Heart right ventricle (tissue), 16 donors: ENCODE measurements around the gene TDRD7. TPM values are rescaled to one million over a fixed set of nuclear protein-coding genes. Genes with fewer than 3 reads are reported as not detected.

Experiments
- ATAC-seq, 8 donors: fragments of 200-7000 bp; cut with Tn5 transposase; one replicate each; pipeline ENCODE4 v1.9.1; 2020; ENCODE audit warnings: mild to moderate bottlenecking in 8 of 8, moderate library complexity in 8 of 8, moderate number of reproducible peaks in 1 of 8
- DNase-seq, 2 donors: peaks; one replicate each; pipeline ENCODE4 v3.0.0-alpha.2; 2020
- H3K27ac ChIP-seq, 10 donors: fragments of 200-600 bp; sonication (generic) in 2 of 10; one replicate each; pipeline versions ENCODE4 v1.5.0 to v1.8.0; 2020 to 2022; ENCODE audit warnings: mild to moderate bottlenecking in 3 of 10
- H3K27me3 ChIP-seq, 7 donors: fragments of 200-600 bp; one replicate each; pipeline ENCODE4 v1.8.0; 2021 to 2022; ENCODE audit warnings: mild to moderate bottlenecking in 2 of 7
- H3K36me3 ChIP-seq, 9 donors: fragments of 200-600 bp; sonication (generic) in 1 of 9; one replicate each; pipeline versions ENCODE4 v1.5.0 to v1.8.0; 2020 to 2022; ENCODE audit warnings: mild to moderate bottlenecking in 2 of 9
- H3K4me1 ChIP-seq, 9 donors: fragments of 200-600 bp; sonication (generic) in 1 of 9; one replicate each; pipeline versions ENCODE4 v1.5.0 to v1.8.0; 2020 to 2022; ENCODE audit warnings: mild to moderate bottlenecking in 4 of 9
- H3K4me3 ChIP-seq, 10 donors: fragments of 200-600 bp; sonication (generic) in 2 of 10; one replicate each; pipeline versions ENCODE4 v1.5.0 to v1.8.0; 2020 to 2022; ENCODE audit warnings: mild to moderate bottlenecking in 7 of 10, moderate library complexity in 2 of 10
- H3K9me3 ChIP-seq, 11 donors: fragments of 200-600 bp in 10 of 11; sonication (generic) in 2 of 11; one replicate each; pipeline versions ENCODE4 v1.5.0 to v1.8.0; 2013 to 2022; ENCODE audit warnings: mild to moderate bottlenecking in 2 of 11, control low read depth in 1 of 11, moderate library complexity in 1 of 11
- WGBS, 2 donors: extraction: QIAGEN DNeasy Blood & Tissue Kit; methylation state at CpG; one replicate each; pipeline ENCODE4 v1.1.7; 2013; ENCODE audit warnings: inconsistent platforms in 1 of 2; 5-methylcytosine and 5-hydroxymethylcytosine counted together
- intact Hi-C, 10 donors: fragments of 100-400 bp; cut with DNase I; formaldehyde crosslinking; loops; one replicate each; pipeline versions ENCODE4 v1.11.1 to v1.14.2; 2022
- polyA plus RNA-seq, 2 donors: library from polyadenylated mRNA; stranded (reverse); fragments of 200-250 nt; gene quantifications; one replicate each; pipeline ENCODE4 v1.2.3, GENCODE V29; 2013
- total RNA-seq, 10 donors: library from RNA; stranded (reverse); fragmentation: NEBNext Ultra II Directional in 3 of 10; extraction: Animal tissue kit (Norgen Biotek cat#: 25700) in 3 of 10; gene quantifications; one replicate each; pipeline versions ENCODE4 v1.2.1 to v1.2.4, GENCODE V29; 2021 to 2023
- TF ChIP-seq, protein P1 (sequence below), 9 donors: fragments of 200-600 bp; sonication (generic) in 2 of 9; IDR thresholded peaks; one replicate each; pipeline versions ENCODE4 v1.5.0 to v1.8.0; 2021 to 2022; ENCODE audit warnings: antibody characterized with exemption in 9 of 9, mild to moderate bottlenecking in 5 of 9, moderate library complexity in 1 of 9
- donor health status: Arrhythmogenic right ventricular cardiomyopathy.
- donor health status: ischemic (EF 13 %, LVEDD 7.1; RV severe dilation, severe dysfunction).
- donor health status: healthy with polysubstance abuse.
- donor health status: DM: no; HTN: yes; CAD: no.
- donor health status: DM: no; HTN: no; CAD: no.
- donor health status: ischemic (EF 25% LVEDD 6.9; RV normal size, moderate dysfunction).
- donor health status: ischemic (EF 25% LVEDD 5.7; RV mildly dilated, moderate dysfunction).
- donor health status: healthy.
- donor health status: DM: yes; HTN: yes; CAD: no.
- donor health status: Ischemic cardiomyopathy.
- donor health status: ischemic (EF 35%, LVEDD 5.7; RV mildly dilated, moderate dysfunction).
- donor health status: nonischemic (EF 11% LVEDD 7.7; RV severe dilation, severe dysfunction).
- donor health status: DM: yes; HTN: yes; CAD: no.
- donor health status: PGD.
- donor health status: ischemic (EF 29% LVEDD 5.4; RV normal size, mild dysfunction).
- donor health status: nonischemic (EF 23%, LVEDD 6.1; RV moderate dilation, normal function).

Gene TDRD7
- total and polyA plus RNA-seq, 12 donors, result 4.0 to 12.8 (median 8.0) TPM

DNA sequence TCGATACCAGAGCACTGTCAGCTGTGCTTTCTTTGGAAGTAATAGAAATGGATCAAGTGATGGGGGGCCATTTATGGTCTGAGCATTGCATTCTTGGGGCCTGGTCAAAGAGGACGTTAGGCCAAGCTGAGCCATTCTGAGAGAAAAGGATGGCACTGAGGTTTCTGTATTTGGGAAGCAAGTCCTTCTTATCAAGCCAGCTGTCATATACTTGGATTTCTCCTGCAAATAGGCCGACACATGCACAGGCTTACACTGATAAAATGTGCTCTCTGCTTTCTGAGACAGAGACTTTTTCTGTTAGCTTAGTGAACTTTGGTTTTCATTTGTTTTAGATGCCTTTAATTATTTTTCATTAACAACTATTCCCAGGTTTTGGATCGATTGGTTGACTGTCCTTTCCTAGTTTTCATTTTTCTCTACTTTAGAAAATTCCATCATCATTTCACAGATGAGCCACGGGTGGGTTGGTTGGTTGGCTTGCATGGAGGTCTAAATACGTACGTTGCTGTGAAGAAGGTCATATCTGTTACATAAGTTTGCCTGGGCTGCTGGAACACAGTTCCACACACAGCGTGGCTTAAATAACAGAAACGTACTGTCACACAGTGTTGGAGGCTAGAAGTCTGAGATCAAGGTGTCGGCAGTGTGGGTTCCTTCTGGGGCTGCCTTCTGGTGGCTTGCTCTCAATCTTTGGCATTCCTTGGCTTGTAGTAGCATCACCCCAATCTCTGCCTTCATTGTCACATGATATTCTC is 109.9 kb downstream of the TDRD7 start:
- intact Hi-C loops, result no loop called here
- TF ChIP-seq, protein P1, sequence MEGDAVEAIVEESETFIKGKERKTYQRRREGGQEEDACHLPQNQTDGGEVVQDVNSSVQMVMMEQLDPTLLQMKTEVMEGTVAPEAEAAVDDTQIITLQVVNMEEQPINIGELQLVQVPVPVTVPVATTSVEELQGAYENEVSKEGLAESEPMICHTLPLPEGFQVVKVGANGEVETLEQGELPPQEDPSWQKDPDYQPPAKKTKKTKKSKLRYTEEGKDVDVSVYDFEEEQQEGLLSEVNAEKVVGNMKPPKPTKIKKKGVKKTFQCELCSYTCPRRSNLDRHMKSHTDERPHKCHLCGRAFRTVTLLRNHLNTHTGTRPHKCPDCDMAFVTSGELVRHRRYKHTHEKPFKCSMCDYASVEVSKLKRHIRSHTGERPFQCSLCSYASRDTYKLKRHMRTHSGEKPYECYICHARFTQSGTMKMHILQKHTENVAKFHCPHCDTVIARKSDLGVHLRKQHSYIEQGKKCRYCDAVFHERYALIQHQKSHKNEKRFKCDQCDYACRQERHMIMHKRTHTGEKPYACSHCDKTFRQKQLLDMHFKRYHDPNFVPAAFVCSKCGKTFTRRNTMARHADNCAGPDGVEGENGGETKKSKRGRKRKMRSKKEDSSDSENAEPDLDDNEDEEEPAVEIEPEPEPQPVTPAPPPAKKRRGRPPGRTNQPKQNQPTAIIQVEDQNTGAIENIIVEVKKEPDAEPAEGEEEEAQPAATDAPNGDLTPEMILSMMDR (IDR thresholded peaks at IDR 0.05), result no peak
- WGBS, 2 donors, result 46 to 56% methylated on average over 10 of the region's 10 CpGs
- ATAC-seq (peak in 5 of 8 donors; percentile 34 to 66 (median 45)), DNase-seq (no peak)
- Histone ChIP-seq H3K9me3 (no peaks in the 10 kb centered on the region), H3K36me3 (peaks cover 0 to 23% (median 0%) of the 10 kb centered on the region in 9 donors), H3K27me3 (no peaks in the 10 kb centered on the region), H3K4me1 (peaks cover 3 to 76% (median 53%) of the 10 kb centered on the region in 9 donors), H3K4me3 (no peak overlapping the region), H3K27ac (peak overlapping the region in 9 of 10 donors; percentile 13 to 61 (median 40))

DNA sequence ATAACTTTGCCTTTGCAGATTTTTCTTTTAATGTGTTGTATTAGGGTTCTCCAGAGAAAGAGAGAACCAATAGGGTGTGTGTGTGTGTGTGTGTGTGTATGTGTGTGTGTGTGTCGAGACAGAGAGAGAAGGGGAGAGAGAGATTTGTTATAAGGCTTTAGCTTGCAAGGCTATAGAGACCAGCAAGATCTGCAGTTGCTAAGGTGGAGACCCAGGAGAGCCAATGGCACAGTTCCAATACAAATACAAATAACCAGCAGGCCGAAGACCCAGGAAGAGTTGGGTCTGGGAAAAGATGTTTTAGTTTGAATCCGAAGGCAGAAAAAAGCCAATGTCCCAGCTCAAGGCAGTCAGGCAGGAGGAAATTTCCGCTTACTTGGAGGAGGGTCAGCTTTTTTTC is 112.5 kb downstream of the TDRD7 start:
- Histone ChIP-seq H3K4me3 (no peak overlapping the region), H3K9me3 (no peaks in the 10 kb centered on the region), H3K36me3 (peaks cover 0 to 33% (median 0%) of the 10 kb centered on the region in 9 donors), H3K27me3 (no peaks in the 10 kb centered on the region), H3K27ac (no peak overlapping the region), H3K4me1 (peaks cover 10 to 77% (median 54%) of the 10 kb centered on the region in 9 donors)
- intact Hi-C loops, result no loop called here
- 55 to 79% methylated on average over 4 of the region's 4 CpGs for WGBS, 2 donors
- DNase-seq, result no peak
- TF ChIP-seq, protein P1 (IDR thresholded peaks at IDR 0.05), result no peak
- no peak for ATAC-seq

DNA sequence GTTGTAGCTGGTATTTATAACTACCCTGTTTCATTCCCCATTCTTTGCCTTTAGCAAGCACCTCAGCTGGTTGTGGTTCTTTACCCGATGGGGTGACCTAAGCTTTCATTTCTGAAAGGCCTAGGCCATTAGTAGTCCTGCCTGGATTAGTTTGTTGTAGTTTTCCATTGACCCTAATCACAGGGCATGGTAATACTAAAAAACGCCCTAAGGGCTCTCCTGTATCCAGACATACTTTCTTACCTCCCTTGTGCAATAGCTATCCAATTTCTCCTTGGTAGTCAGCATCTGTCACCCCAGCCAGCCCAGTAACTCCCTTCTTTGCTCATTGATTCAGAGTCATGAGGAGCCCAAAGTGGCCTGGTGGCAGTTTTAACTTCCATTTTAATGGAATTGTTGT is 113.6 kb downstream of the TDRD7 start:
- Histone ChIP-seq H3K36me3 (peaks cover 0 to 33% (median 0%) of the 10 kb centered on the region in 9 donors), H3K27ac (peak overlapping the region in 2 of 10 donors; percentile 8 to 30), H3K9me3 (no peaks in the 10 kb centered on the region), H3K27me3 (no peaks in the 10 kb centered on the region), H3K4me3 (no peak overlapping the region), H3K4me1 (peaks cover 10 to 76% (median 44%) of the 10 kb centered on the region in 9 donors)
- 76 to 83% methylated on average over 2 of the region's 2 CpGs for WGBS, 2 donors
- TF ChIP-seq, protein P1 (IDR thresholded peaks at IDR 0.05), result no peak
- DNase-seq (no peak), ATAC-seq (no peak)
- intact Hi-C loops, result loop anchor here in 1 of 10 donors (1.0 kb wide), 1 partner anchor 22 kb away; no protein-coding TSS in a partner anchor

DNA sequence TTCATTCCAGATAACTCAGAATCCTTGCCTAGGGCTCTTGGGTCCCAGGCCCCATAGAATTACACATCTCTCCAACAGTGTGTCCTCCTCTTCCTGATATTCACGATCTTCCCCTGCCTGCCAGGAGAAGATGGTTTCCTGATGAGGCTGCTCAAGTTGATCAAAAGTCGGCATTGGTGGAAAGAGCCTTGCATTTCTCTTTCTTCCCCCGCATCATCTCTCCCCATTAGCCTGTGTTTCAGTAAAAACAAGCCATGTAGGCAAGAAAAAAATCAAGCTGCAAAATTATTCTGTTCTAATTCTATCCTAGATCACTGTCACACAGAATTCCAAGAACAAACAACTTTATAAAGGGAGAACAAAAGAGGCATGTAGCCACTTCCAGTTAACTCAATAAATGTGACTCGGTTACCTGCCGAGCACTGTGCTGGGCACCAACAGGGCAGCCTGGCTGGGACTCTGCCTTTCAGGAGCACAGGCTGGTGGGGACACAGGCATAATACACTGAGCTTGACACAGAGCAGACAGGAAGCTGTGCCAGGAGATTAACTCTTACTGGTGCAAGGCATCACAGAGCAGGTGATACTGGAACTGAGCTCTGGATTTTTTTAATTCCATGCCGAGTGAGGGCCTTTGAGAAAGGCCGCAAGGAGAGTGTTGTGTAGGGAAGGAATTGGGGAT is 115.1 kb downstream of the TDRD7 start:
- no peaks in the 10 kb centered on the region for H3K27me3 ChIP-seq
- H3K9me3 ChIP-seq, result no peaks in the 10 kb centered on the region
- H3K27ac ChIP-seq, result peak overlapping the region in 8 of 10 donors; percentile 17 to 85 (median 67)
- peaks cover 13 to 71% (median 36%) of the 10 kb centered on the region in 9 donors for H3K4me1 ChIP-seq
- ATAC-seq (peak in 1 of 8 donors; percentile 26), DNase-seq (no peak)
- intact Hi-C loops, result no loop called here
- WGBS, 2 donors, result 54 to 67% methylated on average over 7 of the region's 7 CpGs
- H3K36me3 ChIP-seq, result peaks cover 0 to 33% (median 0%) of the 10 kb centered on the region in 9 donors
- TF ChIP-seq, protein P1 (IDR thresholded peaks at IDR 0.05), result no peak
- H3K4me3 ChIP-seq, result no peak overlapping the region
